Right kidney (tissue), 9 donors: ENCODE results near the gene GCNT4.
"Not testable (repeated sequence)": the region's sequence is repeated elsewhere in the genome, so short reads cannot be mapped to it uniquely, and the experiment has no call there.

Experiments
- DNase-seq: peaks from one replicate; pipeline ENCODE4 v3.0.0-alpha.2; 2016
- long read RNA-seq, 8 donors: transcript quantifications; one replicate each; lab custom pipeline, GENCODE V29; 2026

The GCNT4 gene, protein sequence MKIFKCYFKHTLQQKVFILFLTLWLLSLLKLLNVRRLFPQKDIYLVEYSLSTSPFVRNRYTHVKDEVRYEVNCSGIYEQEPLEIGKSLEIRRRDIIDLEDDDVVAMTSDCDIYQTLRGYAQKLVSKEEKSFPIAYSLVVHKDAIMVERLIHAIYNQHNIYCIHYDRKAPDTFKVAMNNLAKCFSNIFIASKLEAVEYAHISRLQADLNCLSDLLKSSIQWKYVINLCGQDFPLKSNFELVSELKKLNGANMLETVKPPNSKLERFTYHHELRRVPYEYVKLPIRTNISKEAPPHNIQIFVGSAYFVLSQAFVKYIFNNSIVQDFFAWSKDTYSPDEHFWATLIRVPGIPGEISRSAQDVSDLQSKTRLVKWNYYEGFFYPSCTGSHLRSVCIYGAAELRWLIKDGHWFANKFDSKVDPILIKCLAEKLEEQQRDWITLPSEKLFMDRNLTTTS
- long read RNA-seq, donor 1, full-length matches to known transcripts: 28 of 28 reads
- long read RNA-seq, donor 1, partial matches to known transcripts: 0 of 28 reads
- long read RNA-seq, donor 1, other reads (novel, unspliced or antisense): 0 of 28 reads
- long read RNA-seq, donor 2, full-length matches to known transcripts: 10 of 10 reads
- long read RNA-seq, donor 2, partial matches to known transcripts: 0 of 10 reads
- long read RNA-seq, donor 2, other reads (novel, unspliced or antisense): 0 of 10 reads
- long read RNA-seq, donor 3, full-length matches to known transcripts: 14 of 14 reads
- long read RNA-seq, donor 3, partial matches to known transcripts: 0 of 14 reads
- long read RNA-seq, donor 3, other reads (novel, unspliced or antisense): 0 of 14 reads
- long read RNA-seq, donor 4, full-length matches to known transcripts: 29 of 29 reads
- long read RNA-seq, donor 4, partial matches to known transcripts: 0 of 29 reads
- long read RNA-seq, donor 4, other reads (novel, unspliced or antisense): 0 of 29 reads
- long read RNA-seq, donor 5, full-length matches to known transcripts: 24 of 24 reads
- long read RNA-seq, donor 5, partial matches to known transcripts: 0 of 24 reads
- long read RNA-seq, donor 5, other reads (novel, unspliced or antisense): 0 of 24 reads
- long read RNA-seq, donor 6, full-length matches to known transcripts: 16 of 16 reads
- long read RNA-seq, donor 6, partial matches to known transcripts: 0 of 16 reads
- long read RNA-seq, donor 6, other reads (novel, unspliced or antisense): 0 of 16 reads
- long read RNA-seq, donor 7, full-length matches to known transcripts: 39 of 39 reads
- long read RNA-seq, donor 7, partial matches to known transcripts: 0 of 39 reads
- long read RNA-seq, donor 7, other reads (novel, unspliced or antisense): 0 of 39 reads
- long read RNA-seq, donor 8, full-length matches to known transcripts: 24 of 24 reads
- long read RNA-seq, donor 8, partial matches to known transcripts: 0 of 24 reads
- long read RNA-seq, donor 8, other reads (novel, unspliced or antisense): 0 of 24 reads

DNA sequence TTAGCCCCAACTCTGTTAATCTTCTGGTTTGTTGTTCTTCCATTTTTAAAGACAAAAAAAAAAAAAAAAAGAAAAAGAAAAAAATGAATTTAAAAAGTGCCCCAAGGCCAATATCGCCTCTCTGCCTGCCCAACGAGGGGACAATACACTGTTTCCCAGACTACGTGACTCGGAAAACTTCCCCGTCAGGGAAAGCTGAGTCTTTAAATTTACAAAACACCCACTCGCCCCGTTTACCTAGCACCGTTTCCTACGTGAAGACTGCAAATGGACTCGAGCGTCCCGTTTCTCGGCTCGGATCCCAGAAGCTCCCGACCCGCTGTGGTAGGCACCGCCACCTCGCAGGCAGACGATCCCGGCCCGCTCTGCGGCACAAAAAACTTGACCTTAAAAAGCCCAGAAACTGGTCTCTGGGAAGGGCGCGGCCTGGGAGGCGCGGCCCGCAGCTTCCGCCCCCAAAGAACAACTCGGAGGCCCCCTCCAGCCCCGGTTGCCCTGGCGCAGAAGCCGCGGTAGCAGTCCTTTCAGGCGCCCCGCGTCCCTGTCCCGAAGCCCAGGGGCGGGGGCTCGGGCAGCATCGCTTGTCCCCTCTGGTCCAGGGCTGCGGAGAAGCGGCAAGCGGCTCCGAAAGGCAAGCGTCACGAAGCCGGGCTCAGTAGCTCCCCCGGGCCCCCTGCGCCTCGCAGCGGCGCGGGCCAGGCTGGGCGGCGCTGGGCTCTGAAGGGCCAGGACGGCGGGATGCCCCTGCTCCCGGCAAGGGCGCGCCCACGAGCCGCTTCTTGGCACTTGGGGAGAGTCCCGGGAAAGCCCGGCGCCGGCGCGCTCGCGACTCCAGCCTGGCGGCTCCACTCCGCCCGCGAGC, at the start of gene GCNT4:
GCNT4 (minus strand) TSS at position 367 of the 862 bp plus-strand sequence. CDS start 22,521 bp downstream, outside the sequence.
- DNase-seq: peak; percentile 89

DNA sequence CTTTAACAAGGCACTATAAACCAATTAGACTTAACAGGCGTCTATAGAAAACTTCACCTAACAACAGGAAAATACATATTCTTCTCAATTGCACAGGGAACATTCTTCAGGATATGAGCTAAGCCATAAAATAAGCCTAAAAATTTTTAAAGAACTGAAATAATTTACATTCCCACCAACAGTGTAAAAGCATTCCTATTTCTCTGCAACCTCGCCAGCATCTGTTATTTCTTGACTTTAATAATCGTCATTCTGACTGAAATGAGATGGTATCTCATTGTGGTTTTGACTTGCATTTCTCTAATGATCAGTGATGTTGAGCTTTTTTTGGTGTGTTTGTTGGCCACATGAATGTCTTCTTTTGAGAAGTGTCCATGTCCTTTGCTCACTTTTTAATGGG, 43.6 kb upstream of the GCNT4 start:
- DNase-seq: not testable (repeated sequence)

DNA sequence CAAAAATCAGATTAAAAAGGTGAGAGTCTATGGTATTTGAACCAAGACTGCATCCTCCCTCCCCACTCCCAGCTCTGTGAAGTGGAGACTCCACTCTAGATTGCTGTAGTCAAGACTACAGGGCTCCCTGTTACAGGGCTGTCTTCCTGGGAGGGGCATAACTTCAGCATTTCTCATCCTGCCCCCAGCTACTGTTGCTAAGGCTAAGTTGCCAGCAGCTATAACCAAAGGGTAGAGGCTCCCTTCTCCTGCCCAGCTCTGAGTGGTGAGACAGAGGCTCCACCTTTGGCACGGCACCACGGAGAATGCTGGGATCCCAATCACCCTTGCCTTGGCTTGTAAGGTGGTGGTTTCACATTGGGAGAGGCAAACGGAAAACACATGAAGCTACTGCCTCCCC, 39.2 kb upstream of the GCNT4 start:
- no peak for DNase-seq

DNA sequence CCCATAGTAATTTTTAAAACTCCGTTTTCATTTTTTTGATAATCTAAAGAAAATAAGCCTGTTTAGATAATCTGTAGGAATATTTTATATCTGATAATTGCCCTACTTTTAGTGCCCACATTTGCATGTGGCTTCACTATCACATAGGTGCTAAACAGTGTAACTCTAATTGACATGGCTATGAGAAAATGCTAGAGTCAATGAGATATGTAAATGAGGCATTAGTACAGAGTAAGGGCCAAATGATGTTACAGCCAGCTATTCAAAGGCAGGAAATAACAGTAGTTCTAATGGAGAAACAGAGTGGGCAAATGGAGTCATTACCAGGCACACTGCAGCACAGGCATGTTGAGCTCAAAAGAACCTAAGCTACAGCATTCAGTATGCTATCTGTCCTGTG, 37.3 kb upstream of the GCNT4 start:
- no peak for DNase-seq

DNA sequence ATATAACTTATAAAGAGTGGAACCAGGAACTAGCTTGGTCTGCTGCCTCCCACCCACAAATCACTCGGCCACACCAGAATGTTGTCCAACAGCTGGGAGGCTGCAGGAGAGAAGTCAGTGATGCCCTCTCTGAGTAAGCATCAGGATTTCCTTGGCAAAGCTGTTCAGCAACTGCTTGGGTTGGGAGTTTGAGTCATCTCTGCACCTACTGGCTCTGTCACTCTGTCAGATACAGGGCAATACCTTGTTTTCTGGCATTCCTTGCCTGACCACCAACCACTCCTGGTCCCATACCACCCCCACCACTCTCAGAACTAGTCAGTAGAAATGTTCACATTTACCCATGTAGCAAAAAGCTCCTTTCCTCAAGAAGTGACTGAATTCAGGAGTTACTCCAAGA, 36.8 kb upstream of the GCNT4 start:
- DNase-seq: no peak

DNA sequence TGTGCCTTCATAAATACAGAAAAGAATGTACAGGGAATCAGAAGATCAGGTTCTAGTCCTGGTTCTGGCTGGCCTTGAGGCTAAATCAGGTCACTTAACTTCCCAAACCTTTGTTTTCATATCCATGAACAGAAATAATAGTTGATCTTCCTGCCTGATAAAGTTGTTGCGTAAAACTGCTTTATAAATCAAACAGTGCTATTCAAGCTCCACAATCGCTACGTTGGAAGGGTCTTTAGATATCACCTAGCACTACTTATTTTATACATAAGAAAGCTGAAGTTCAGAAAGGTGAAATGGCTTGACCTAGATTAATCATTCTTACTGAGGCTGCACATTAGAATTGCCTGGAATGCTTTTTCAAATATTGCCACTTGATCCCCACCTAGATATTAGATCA, 36.3 kb upstream of the GCNT4 start:
- no peak for DNase-seq

DNA sequence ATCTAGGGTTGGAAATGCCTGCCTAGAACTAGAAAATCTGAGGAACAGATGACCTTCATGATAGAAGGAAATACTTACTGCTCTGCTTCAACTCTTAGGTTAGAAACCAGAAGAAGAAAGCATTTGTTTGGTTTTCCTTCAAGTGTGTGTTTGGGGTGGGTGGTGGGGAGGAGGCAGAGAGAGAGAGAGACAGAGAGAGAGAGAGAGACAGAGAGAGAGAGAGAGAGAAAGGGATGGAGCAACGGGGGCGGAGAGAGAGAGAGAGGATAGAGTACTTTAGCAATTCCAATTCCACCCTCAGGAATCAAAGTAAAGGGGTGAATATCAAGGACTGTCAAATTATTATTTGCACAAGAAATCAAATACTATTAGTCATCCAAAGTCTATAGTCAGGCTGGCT, 29.2 kb upstream of the GCNT4 start:
- no peak for DNase-seq

DNA sequence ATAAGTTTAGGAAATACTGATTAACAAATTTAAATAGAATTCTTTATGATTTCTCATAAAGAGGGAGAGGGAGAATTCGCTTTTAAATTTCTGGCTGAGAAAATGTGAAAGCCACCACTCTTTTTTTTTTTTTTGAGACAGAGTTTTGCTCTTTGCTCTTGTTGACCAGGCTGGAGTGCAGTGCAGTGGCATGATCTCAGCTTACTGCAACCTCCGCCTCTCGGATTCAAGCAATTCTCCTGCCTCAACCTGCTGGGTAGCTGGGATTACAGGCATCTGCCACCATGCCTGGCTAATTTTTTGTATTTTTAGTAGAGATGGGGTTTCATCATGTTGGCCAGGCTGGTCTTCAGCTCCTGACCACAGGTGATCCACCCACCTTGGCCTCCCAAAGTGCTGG, 27.0 kb upstream of the GCNT4 start:
- not testable (repeated sequence) for DNase-seq

DNA sequence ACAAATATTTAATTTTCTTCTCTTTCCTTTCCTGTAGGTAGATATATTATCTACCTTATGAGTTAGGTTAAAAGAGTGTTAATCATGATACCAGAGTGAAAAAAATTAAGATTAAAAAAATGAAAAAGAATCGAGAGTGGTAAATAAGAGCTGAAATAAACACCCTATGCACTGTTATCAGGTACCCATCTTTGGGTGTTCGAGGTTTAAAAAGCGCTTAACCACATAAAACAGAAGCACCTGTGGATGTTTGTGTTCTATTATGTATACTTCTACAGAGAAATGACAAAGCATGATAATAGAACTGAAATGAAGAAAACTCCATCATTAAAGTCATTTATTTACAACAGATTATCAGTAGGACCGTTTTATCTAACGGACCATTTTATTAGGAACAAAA, 25.7 kb upstream of the GCNT4 start:
- no peak for DNase-seq

DNA sequence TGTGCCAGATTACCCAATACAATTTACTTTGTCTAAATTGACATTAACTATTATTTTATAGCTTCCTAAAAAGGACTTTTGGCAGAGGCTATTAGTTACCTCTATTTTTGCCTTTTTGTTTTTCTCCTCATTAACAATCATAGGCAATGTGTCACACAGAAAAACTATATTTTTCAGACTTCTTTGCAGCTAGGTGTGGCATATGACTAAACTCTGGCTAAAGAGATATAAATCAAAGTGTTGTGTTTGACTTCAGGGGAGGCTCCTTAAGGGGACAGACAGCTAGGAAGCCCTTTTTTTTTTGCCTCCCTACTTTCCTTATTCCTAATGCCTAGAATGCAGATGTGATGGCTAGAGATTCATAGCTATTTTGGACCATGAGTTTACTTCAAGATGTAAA, 19.7 kb upstream of the GCNT4 start:
- DNase-seq: no peak

DNA sequence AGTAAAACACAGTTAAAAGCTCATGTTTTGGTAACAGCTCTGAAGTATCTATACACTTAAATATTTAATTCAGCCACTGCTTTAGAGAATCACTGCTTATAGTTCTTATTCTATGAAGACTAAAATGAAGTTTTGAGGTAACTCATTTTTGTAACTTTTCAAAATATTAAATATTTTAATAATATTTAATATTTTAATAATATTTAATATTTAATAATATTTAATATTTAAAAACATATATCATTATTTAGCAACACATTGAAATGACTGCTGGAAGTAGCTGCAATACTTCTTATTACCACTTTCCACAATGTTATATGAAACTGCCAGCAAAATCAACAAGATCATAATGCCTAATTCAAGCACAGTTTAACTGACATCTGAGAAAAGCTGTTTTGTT, 18.7 kb upstream of the GCNT4 start:
- DNase-seq: no peak

DNA sequence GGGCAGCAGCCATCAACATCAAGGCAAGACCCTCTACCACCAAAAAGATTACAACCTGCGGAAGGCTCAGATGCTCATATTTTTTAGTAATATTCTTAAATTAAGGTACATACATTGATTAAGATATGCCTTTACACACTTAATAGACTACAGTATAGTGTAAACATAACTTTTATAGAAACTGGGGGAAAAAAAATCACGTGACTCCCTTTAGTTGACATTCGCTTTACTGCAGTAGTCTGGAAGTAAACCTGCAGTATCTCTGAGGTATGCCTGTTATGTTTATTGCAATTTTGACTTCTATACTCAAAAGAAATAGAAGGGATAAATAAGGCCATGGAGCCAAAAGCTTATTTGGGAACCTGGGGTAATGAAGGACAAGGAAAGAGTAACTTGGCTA, 15.1 kb upstream of the GCNT4 start:
- DNase-seq: no peak

DNA sequence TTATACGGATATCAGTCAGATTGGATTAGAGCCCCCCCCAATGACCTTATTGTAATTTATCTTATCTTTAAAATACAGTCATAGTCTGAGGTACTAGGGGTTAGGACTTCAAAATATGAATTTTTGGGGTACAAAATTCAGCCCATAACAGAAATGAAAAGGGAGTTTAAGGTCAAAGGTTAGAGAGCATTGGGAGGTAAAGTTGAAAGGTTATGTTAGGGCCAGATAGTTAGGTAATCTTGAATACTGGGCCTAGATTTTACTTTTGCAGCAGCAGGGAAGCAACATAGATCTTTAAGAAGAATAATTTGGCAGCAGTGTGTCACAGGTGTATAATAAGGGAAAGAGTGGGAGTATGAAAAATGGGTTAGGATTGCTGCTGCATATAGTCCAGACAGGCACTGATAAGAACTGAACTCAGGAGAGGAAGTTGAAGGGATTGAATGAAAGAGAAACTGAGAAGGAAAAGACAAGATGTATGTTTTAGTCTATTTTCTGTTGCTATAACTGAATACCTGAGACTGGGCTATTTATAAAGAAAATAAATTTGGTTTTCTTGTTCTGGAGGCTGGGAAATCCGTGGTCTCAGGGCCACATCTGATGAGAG, 10.7 kb upstream of the GCNT4 start:
- DNase-seq: no peak

DNA sequence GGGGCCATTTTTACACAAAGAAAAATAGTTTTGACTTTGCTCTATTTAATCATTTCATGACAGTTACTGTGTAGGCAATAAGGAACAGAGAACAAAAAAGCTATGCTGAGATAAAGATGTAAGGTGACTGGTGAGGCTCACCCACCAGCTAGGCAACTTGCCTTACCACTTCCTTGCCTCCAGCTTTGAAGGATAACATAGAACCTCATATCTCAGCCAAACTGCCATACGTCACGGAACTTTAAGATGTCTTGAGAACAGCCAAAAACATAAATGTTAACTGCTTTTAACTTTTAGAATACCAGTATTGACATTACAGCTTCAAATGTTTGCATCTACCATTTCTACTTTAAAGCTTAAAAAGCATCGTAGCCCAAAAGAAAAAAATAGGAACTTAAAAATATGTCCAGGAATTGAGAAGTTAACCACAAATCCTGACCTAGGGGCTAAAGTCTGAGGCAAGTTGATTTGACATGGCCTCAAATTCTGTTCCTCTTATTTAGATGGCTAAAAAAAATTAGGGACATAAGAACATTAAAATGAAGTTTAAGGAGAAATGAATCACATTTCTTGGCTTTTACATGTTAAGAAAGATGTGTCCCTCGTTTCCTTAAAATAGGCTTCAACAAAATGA, 7.7 kb upstream of the GCNT4 start:
- DNase-seq: no peak

DNA sequence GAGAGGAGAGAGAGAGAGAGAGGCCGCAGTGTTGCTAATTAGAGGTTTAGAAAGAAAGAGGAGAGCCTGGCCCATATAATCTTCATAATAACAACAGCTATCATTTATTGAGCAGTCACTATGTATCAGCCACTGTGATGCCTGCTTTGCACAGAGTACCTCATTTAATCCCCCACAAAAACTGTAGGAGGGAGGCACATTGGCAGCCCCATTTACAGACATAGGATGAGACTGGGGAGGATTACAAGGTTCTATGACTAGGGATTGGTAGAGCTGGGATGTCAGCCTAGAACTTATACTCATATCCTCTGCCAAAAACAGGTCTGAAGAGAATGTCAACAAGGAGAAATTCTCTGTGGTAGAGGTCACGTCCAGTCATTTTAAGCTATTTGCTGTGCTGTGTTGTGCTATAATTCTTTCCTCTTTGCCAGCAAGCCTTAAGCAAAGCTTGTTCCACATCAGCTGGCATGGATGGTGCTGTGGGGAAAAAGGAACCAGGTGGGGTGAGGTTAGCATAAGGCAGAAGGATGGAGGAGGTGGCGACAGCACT, 6.7 kb upstream of the GCNT4 start:
- no peak for DNase-seq

DNA sequence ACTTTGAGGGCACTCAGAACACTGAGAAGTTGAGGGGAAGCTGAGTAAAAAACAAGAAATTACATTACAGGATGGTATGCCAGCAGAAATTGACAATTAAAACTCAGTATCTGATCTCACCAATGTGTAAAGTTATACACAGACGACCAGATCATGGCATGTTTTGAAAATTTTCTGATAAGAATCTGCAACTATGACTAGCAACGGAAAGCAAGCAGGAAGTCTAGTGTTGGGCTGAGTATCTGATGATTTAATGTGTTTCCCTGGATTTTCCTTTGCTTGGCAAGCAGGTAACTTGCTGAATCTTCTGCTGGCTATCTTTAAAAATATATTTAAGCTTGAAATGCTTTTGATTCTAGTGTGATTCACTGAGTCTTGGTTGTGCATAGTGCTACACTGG, 5.2 kb upstream of the GCNT4 start:
- DNase-seq: no peak

DNA sequence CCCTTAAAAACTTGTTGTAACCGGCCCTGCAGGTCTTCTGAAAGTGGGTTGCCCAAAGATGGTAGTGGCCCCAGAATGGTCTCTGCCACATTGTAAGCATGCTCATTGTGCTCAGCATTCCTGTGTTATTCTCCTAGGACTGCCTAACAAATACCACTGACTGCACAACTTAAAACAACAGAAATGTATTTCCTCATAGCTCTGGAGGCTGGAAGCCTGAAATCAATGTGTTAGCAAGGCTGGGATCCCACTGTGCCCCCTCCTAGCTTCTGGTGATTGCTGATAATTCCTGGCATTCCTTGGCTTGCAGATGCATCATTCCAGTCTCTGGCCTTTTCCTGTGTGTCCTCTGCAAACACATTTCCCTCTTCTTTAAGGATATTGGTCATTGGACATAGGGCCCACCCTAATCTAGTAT, 3.4 kb upstream of the GCNT4 start:
- no peak for DNase-seq

DNA sequence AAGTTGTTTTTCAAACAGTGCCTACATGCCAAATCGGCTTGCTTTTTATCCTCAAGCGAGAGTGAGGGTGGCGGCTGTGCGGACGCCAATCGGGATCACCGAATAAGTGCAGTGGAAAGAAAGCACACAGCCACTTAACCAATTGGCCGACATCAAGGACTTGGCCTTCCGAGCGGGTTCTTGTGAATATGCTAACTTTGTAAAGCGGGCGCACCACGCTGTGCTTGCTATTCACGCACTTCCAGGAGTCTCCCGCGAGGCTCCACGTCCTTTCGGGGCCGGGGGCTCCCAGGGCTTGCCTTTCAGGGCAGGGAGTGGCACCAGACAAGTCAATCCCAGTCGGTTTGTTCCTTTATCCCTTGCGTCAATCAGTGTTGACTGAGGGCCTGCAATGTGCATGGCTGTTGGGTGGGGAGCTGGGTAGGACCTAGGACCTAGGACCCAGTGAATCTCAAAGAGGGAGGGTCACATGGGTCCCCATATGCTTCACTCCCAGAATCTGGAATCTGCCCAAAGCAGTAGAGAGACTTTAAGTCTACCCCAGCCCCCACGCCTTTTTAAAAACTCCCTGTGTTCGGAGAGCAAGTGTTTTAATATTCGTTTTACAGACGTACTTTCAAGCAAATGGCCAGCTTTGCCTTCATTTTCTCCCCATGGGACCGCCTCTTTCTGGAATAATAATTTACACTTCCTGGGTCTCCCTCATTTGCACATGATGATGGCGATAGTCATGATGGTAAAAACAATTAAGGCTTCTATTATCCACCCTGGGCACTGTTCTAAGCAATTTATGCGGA, 2.0 kb upstream of the GCNT4 start:
- no peak for DNase-seq
